Effector memory CD4-positive, alpha-beta T cell (primary cell): ENCODE measurements around the gene SERPINB12.

Source experiments
- DNase-seq, 3 donors: peaks; one replicate each; pipeline ENCODE4 v3.0.0-alpha.2; 2020
- H3K27ac ChIP-seq: 2 replicates; pipeline ENCODE4 v1.7.0; 2013; ENCODE audit warnings: mild to moderate bottlenecking, low read length, moderate library complexity; ENCODE audit not compliant: insufficient read depth, poor library complexity, severe bottlenecking
- H3K27me3 ChIP-seq: replicated peaks from 2 replicates; pipeline ENCODE4 v1.7.0; 2013; ENCODE audit warnings: mild to moderate bottlenecking, low read length; ENCODE audit not compliant: insufficient read depth, control insufficient read depth, poor library complexity, severe bottlenecking
- H3K36me3 ChIP-seq: 2 replicates; pipeline ENCODE4 v1.7.0; 2013; ENCODE audit warnings: mild to moderate bottlenecking, low read length, moderate library complexity; ENCODE audit not compliant: control insufficient read depth, insufficient read depth
- H3K4me1 ChIP-seq: 2 replicates; pipeline ENCODE4 v1.7.0; 2013; ENCODE audit warnings: low read length, mild to moderate bottlenecking; ENCODE audit not compliant: control insufficient read depth, insufficient read depth, poor library complexity, severe bottlenecking
- H3K4me3 ChIP-seq: 2 replicates; pipeline ENCODE4 v1.7.0; 2013; ENCODE audit warnings: low read length, low read depth, mild to moderate bottlenecking; ENCODE audit not compliant: insufficient read depth, poor library complexity, severe bottlenecking
- H3K9me3 ChIP-seq: 2 replicates; pipeline ENCODE4 v1.7.0; 2013; ENCODE audit warnings: mild to moderate bottlenecking, low read length, moderate library complexity; ENCODE audit not compliant: control insufficient read depth

SERPINB12 gene

DNA sequence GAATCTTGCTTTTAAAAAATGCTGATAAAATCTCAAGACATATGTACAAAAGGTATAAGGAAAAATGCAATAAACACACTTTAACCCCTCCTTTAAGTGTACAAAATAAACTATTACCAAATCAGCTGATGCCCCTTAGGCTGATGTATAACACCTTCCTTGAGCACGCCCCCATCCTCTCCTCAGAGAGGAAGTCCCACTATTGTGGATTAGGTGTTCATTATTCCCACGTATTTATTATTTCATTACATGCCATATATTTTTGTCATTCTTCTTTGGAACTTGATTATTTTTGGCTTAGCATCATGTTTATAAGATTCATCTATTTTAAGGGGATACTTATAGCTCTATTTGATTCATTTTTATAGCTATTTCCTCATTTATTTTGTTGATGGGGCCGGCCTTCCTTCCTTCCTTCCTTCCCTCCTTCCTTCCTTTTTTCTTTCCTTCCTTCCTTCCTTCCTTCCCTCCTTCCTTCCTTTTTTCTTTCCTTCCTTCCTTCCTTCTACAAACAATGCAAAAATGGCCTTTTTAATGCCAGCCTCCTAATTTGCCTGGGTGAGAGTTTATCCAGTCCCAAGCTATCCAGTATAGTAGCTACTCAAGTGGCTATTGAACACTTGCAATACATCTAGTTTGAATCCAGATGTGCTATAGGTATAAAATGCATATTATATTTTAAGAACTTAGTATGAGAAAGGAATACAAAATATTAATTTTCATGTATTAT lies 49.0 kb downstream of the SERPINB12 start:
- Histone ChIP-seq H3K9me3 (no peaks in the 10 kb centered on the region), H3K36me3 (no peaks in the 10 kb centered on the region), H3K27me3 (no peaks in the 10 kb centered on the region), H3K27ac (no peak overlapping the region), H3K4me1 (no peaks in the 10 kb centered on the region), H3K4me3 (no peak overlapping the region)
- no peak for DNase-seq

DNA sequence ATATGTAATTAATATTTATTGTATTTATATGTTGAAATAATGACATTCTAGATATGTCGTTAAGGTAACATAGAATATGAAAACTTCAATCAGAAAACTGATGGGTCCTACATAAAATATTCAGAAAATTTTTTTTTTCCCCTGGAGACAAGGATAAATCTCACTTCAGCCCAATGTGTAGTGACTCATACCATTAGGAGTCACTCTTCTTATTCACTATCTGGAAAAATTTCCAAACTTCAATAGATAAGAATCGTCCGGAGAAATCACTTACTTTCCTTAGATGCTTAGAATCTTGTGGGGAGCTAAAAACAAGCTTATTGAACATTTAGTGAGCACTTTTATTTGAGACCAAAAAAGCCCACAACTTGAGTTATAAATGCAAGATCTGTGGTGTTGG lies 49.6 kb downstream of the SERPINB12 start:
- no peaks in the 10 kb centered on the region for H3K36me3 ChIP-seq
- H3K27me3 ChIP-seq = no peaks in the 10 kb centered on the region
- H3K9me3 ChIP-seq = no peaks in the 10 kb centered on the region
- H3K4me3 ChIP-seq = no peak overlapping the region
- no peak overlapping the region for H3K27ac ChIP-seq
- no peak for DNase-seq
- no peaks in the 10 kb centered on the region for H3K4me1 ChIP-seq

DNA sequence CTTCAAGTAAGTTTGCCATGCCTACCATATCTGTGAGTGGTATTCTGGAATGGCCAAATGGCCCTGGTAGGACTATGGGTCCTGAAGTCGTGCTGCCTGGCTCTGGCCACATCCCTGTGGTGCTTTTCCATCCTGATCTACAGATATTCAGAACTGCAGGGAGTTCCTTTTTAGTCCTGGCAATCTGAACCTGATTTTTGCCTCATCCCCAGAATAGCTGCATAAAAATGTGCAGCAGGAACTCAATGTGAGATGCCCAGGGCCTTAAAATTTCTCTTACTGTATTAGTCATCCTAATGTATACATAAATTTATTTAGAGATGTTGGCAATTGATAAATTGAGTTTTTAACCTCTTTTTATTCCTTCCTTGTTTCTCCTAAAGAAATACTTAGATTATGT lies 50.3 kb downstream of the SERPINB12 start:
- Histone ChIP-seq H3K27me3 (no peaks in the 10 kb centered on the region), H3K27ac (no peak overlapping the region), H3K4me1 (no peaks in the 10 kb centered on the region), H3K9me3 (no peaks in the 10 kb centered on the region), H3K4me3 (no peak overlapping the region), H3K36me3 (no peaks in the 10 kb centered on the region)
- no peak for DNase-seq

DNA sequence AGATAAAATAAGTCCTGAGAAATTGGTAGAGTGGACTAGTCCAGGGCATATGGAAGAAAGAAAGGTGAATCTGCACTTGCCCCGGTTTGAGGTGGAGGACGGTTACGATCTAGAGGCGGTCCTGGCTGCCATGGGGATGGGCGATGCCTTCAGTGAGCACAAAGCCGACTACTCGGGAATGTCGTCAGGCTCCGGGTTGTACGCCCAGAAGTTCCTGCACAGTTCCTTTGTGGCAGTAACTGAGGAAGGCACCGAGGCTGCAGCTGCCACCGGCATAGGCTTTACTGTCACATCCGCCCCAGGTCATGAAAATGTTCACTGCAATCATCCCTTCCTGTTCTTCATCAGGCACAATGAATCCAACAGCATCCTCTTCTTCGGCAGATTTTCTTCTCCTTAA lies 54.8 kb downstream of the SERPINB12 start:
- Histone ChIP-seq H3K36me3 (no peaks in the 10 kb centered on the region), H3K27ac (no peak overlapping the region), H3K27me3 (no peaks in the 10 kb centered on the region), H3K4me1 (no peaks in the 10 kb centered on the region), H3K9me3 (no peaks in the 10 kb centered on the region), H3K4me3 (no peak overlapping the region)
- DNase-seq = no peak

DNA sequence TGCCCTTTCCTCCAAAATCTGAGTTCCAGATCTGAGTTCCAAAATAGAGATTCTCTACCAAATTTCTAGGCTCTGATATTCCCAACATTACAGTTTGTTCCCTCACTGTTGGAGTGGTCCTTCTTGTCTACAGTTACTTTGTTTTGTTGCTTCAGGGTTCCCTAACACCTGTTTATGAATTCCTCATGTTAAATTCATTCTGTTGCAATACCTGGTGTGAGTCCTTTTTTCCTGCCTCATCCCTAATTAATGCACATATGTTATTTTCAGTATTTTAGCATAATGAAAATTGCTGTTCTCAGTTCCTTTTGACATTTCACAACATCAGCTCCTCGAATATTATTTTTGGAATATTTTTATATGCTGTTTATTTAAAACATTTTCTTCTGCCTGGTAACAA lies 61.2 kb downstream of the SERPINB12 start:
- DNase-seq = no peak
- Histone ChIP-seq H3K9me3 (no peaks in the 10 kb centered on the region), H3K27ac (no peak overlapping the region), H3K36me3 (no peaks in the 10 kb centered on the region), H3K4me1 (no peaks in the 10 kb centered on the region), H3K27me3 (no peaks in the 10 kb centered on the region), H3K4me3 (no peak overlapping the region)

DNA sequence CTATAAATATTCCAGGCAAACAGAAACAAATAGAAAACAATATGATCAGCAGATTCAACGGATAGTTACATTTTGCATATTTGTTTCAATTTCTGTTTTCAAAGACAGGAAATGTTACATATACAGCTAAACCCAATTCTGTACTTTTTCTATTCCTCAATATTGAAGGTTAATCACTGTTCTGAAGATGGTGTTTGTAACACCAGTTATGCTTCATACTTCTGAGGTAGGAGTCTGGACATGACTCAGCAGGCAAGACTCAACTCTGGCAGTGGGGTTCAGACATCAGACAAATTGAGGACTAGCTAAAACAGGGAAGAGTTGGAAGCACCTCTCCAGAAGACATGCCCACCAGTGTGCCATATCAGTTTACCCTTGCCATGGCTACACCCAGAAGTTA lies 61.6 kb downstream of the SERPINB12 start:
- Histone ChIP-seq H3K36me3 (no peaks in the 10 kb centered on the region), H3K4me1 (no peaks in the 10 kb centered on the region), H3K27me3 (no peaks in the 10 kb centered on the region), H3K27ac (no peak overlapping the region), H3K4me3 (no peak overlapping the region), H3K9me3 (no peaks in the 10 kb centered on the region)
- no peak for DNase-seq

DNA sequence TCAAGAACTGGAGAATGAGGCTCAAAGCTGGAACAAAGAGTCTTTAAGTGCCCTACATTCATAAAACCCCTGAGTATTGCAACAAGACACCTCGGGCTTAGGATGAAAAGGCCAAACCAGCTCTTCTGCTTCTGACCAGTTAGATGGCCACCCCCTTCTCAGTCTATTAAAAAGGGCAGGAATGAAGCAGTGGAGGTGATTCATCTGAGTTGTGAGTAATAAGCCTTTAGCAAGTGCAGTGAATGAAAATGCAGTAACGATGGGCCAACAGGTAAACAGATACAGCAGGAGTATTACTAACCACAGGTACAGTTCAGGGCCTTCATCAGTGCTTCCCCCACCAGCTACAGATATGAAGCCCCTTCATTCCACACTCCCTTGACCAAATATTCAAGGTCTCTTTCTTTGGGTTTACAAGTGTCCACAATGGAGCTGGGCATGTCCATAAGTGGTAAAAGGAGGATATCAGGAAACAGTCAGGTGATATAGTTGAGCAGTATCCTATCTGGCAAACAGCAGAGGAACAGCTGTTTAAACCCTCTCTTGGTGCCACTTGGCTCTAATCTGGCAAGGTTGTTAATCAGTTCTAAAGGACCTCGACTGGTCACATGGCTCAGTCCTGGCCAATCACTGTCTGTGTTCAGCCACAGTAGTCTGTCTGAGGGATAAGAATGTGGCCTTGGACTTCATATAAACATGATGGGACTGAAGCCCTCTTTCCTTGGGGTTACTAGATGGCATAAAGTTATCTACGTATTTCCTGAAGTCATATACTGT lies 62.8 kb downstream of the SERPINB12 start:
- H3K27ac ChIP-seq = no peak overlapping the region
- H3K27me3 ChIP-seq = no peaks in the 10 kb centered on the region
- DNase-seq = no peak

DNA sequence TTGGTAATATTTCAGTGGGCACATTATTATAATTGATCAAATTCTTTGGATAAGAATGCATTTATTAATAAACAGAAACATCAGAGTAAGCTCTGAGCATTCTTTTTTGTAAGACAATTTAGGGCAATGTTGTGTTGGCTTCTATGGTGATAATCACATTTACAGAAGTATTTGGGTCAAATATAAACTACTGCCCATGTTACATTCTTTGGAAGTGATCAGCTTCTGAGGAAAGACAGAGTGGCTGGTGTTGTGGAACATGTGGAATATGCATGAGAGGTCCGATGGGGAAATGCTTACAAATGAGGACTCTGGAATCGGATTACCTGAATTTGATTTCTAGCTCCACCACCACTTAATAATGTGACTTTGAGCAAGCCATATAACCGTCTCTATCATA lies 64.4 kb downstream of the SERPINB12 start:
- H3K27me3 ChIP-seq = no peaks in the 10 kb centered on the region
- no peaks in the 10 kb centered on the region for H3K4me1 ChIP-seq
- no peak for DNase-seq
- no peak overlapping the region for H3K27ac ChIP-seq
- no peaks in the 10 kb centered on the region for H3K9me3 ChIP-seq
- no peak overlapping the region for H3K4me3 ChIP-seq
- H3K36me3 ChIP-seq = no peaks in the 10 kb centered on the region

More for the DNA sequence above, 62.8 kb downstream of the SERPINB12 start:
- Histone ChIP-seq H3K4me3 (no peak overlapping the region), H3K9me3 (no peaks in the 10 kb centered on the region), H3K4me1 (no peaks in the 10 kb centered on the region), H3K36me3 (no peaks in the 10 kb centered on the region)

DNA sequence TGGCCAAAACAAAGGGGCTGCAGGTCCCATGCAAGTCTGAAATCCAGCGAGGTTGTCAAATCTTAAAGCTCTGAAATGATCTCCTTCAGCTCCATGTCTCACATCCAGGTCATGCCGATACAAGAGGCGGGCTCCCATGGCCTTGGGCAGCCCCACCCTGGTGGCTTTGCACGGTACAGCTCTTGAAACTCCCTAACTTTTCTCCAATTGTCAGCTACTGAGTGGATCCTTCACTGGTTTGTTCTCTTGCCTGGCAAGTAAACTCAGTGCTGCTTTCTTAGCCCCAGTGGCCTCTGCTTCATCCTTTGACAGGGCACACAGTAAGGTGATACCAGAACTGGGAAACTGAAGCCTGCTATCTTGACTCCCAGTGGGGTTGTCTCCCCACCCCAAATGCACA lies 71.3 kb downstream of the SERPINB12 start:
- H3K36me3 ChIP-seq = no peaks in the 10 kb centered on the region

More for the DNA sequence above, 71.3 kb downstream of the SERPINB12 start:
- H3K27me3 ChIP-seq = no peaks in the 10 kb centered on the region
- no peak overlapping the region for H3K4me3 ChIP-seq
- no peaks in the 10 kb centered on the region for H3K9me3 ChIP-seq
- no peaks in the 10 kb centered on the region for H3K4me1 ChIP-seq
- no peak for DNase-seq
- H3K27ac ChIP-seq = no peak overlapping the region
